ENCODE measurements around the gene CLSTN2. TPM values are rescaled to one million over a fixed set of nuclear protein-coding genes. Genes with fewer than 3 reads are reported as not detected.

The CLSTN2 gene
- total and polyA plus RNA-seq, 2 of the 8 experiments (the other 6 are each of a cell fraction or from before 2014, with no cell fraction given), result 0.39 to 0.52 TPM

- H2BK12ac ChIP-seq (ENCODE audit: low read depth, low read length), result no peak overlapping the region
- H3K14ac ChIP-seq (ENCODE audit: insufficient read length), result no peak overlapping the region
- TF ChIP-seq TAF7 (optimal IDR thresholded peaks at IDR 0.05; ENCODE audit: borderline replicate concordance, low read depth, low read length) (no peak), HDAC6 (IDR thresholded peaks at IDR 0.05; ENCODE audit: low read depth, low read length) (no peak), PHF8 (conservative IDR thresholded peaks at IDR 0.05; ENCODE audit: low read depth, low read length) (no peak), SP1 (IDR thresholded peaks at IDR 0.05; ENCODE audit: low read depth, low read length) (no peak), BCL11A (IDR thresholded peaks at IDR 0.05; ENCODE audit: low read depth in 2 of 2, low read length in 2 of 2) (no peak), BRCA1 (IDR thresholded peaks at IDR 0.05; ENCODE audit: low read depth, low read length) (no peak), SRF (IDR thresholded peaks at IDR 0.05; ENCODE audit: low read depth, low read length) (no peak), SIN3A (conservative IDR thresholded peaks at IDR 0.05 in 1 of 2, IDR thresholded peaks at IDR 0.05 in 1 of 2; ENCODE audit: low read depth in 1 of 2, low read length in 2 of 2) (no peak), TAF1 (IDR thresholded peaks at IDR 0.05; ENCODE audit: low read depth, low read length) (no peak), E2F6 (IDR thresholded peaks at IDR 0.05) (no peak), FOSL1 (IDR thresholded peaks at IDR 0.05; ENCODE audit: insufficient read depth, low read depth, low read length) (no peak), RFX5 (IDR thresholded peaks at IDR 0.05; ENCODE audit: borderline replicate concordance, low read depth, low read length) (no peak), CBX5 (IDR thresholded peaks at IDR 0.05; ENCODE audit: low read depth, low read length) (no peak), POLR2AphosphoS5 (IDR thresholded peaks at IDR 0.05; ENCODE audit: low read depth, low read length) (no peak)
- H3K9me3 ChIP-seq (ENCODE audit: insufficient read depth in 2 of 2, low read depth in 1 of 2, low read length in 1 of 2), result no peaks in the 10 kb centered on the region
- H3K27me3 ChIP-seq (replicated peaks in 1 of 4; ENCODE audit: control insufficient read depth in 3 of 4, extremely low read depth in 1 of 4, insufficient read depth in 3 of 4, low read length in 3 of 4), result no peaks in the 10 kb centered on the region
- no peaks in the 10 kb centered on the region for H3K79me2 ChIP-seq (ENCODE audit: control insufficient read depth in 1 of 2, insufficient read depth in 2 of 2, low read length in 2 of 2)
- DNase-seq (ENCODE audit: low read depth in 1 of 2, low spot score in 2 of 2) (no peak), FAIRE-seq (no peak)
- H2BK120ac ChIP-seq (replicated peaks; ENCODE audit: low read depth, low read length), result no peak overlapping the region
- H2BK15ac ChIP-seq (ENCODE audit: low read length), result no peak overlapping the region
- H3K4me3 ChIP-seq (ENCODE audit: extremely low read depth in 1 of 4, insufficient read depth in 2 of 4, low read depth in 3 of 4, low read length in 4 of 4), result no peak overlapping the region
- H4K91ac ChIP-seq (replicated peaks; ENCODE audit: insufficient read length, low read length), result no peak overlapping the region
- H2BK20ac ChIP-seq (ENCODE audit: low read length), result no peak overlapping the region
- no peaks in the 10 kb centered on the region for H3K79me1 ChIP-seq (ENCODE audit: low read depth, low read length)
- 82% methylated on average over 1 of the region's 1 CpG; no CpG with 5 or more reads in 1 of the 2 experiments for WGBS, 2 experiments (ENCODE audit: extremely low coverage in 1 of 2, insufficient coverage in 1 of 2, insufficient read length in 1 of 2, insufficient replicate concordance in 2 of 2, low coverage in 1 of 2, low lambda C conversion rate in 2 of 2, missing lambda C conversion rate in 1 of 2)
- H2AK5ac ChIP-seq (ENCODE audit: low read depth, low read length), result no peak overlapping the region
- 0 out of 2 replicates have a peak overlapping the region, but pooled peaks have one; percentile 14 for H2AFZ ChIP-seq (ENCODE audit: low read length)
- ChIA-PET POLR2A (ENCODE audit: partially characterized antibody) (no interaction called here), CTCF (ENCODE audit: partially characterized antibody) (interaction anchor here (0.8 kb wide), 1 partner anchor 34 kb away, joined by 3 read pairs; no protein-coding TSS in a partner anchor)
- no peak overlapping the region for H3K56ac ChIP-seq (replicated peaks; ENCODE audit: insufficient read length, low read depth, low read length)
- no peaks in the 10 kb centered on the region for H3K36me3 ChIP-seq (ENCODE audit: control insufficient read depth in 2 of 4, insufficient read depth in 4 of 4, low read length in 3 of 4)
- no peak overlapping the region for H3K18ac ChIP-seq (ENCODE audit: extremely low read depth, low read length)
- H4K8ac ChIP-seq (ENCODE audit: extremely low read depth, insufficient read depth, low read length), result no peak overlapping the region
- H3K4me1 ChIP-seq (replicated peaks in 1 of 4; ENCODE audit: control insufficient read depth in 3 of 4, insufficient read depth in 4 of 4, low read length in 3 of 4), result no peaks in the 10 kb centered on the region; a peak in 1 of 7 replicates
- no peak overlapping the region for H3K4me2 ChIP-seq (ENCODE audit: insufficient read depth in 1 of 2, low read depth in 2 of 2, low read length in 2 of 2)
- no peak overlapping the region for H3K23ac ChIP-seq (ENCODE audit: insufficient read length)
- H3K9ac ChIP-seq (replicated peaks in 1 of 4; ENCODE audit: extremely low read depth in 1 of 4, low read depth in 3 of 4, low read length in 3 of 4), result no peak overlapping the region
- H3K4ac ChIP-seq (replicated peaks; ENCODE audit: insufficient read length, low read depth, low read length), result no peak overlapping the region
- H2BK5ac ChIP-seq (ENCODE audit: low read depth, low read length), result no peak overlapping the region
- no peaks in the 10 kb centered on the region for H3K23me2 ChIP-seq (ENCODE audit: low read depth, low read length)
- no peaks in the 10 kb centered on the region for H4K20me1 ChIP-seq (replicated peaks in 1 of 2; ENCODE audit: control insufficient read depth in 1 of 2, insufficient read depth in 2 of 2, low read length in 2 of 2)
- H3K27ac ChIP-seq (ENCODE audit: low read depth, low read length), result no peak overlapping the region
- H4K5ac ChIP-seq (ENCODE audit: insufficient read length, low read depth, low read length), result no peak overlapping the region
Measured at GRCh38 chr3:140599496-140599895, 664.5 kb downstream of the CLSTN2 start.

Data from H1 (cell line).